ENCODE data around the gene GREM2.
A peak's percentile ranks its signal among the peaks of the same experiment; 100 is the strongest.

The GREM2 gene

DNA sequence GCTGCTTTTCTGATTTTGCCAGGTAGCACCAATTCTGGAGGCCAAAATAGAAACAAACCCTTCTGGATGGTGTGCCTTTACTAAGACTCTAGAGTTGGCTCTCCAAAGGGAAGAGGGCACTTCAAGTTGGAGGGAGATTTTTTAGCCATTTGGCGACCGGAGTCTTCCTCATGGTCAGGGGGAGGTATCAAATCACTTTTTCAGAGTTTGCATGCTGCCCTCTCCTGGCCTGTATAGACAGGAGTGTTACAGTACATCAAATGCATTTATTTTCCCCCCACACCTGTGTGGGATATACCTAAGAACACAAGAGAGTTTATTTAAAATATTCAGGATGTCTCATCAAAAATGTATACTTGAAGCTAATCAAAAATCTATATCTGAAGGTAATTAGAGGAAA lies 3.2 kb downstream of the GREM2 start:
- no peak overlapping the region for H3K4me3 ChIP-seq (ENCODE audit: low read depth, low read length)
- DNase-seq (ENCODE audit: low read depth): peak; percentile 4
- TF ChIP-seq, protein P1, sequence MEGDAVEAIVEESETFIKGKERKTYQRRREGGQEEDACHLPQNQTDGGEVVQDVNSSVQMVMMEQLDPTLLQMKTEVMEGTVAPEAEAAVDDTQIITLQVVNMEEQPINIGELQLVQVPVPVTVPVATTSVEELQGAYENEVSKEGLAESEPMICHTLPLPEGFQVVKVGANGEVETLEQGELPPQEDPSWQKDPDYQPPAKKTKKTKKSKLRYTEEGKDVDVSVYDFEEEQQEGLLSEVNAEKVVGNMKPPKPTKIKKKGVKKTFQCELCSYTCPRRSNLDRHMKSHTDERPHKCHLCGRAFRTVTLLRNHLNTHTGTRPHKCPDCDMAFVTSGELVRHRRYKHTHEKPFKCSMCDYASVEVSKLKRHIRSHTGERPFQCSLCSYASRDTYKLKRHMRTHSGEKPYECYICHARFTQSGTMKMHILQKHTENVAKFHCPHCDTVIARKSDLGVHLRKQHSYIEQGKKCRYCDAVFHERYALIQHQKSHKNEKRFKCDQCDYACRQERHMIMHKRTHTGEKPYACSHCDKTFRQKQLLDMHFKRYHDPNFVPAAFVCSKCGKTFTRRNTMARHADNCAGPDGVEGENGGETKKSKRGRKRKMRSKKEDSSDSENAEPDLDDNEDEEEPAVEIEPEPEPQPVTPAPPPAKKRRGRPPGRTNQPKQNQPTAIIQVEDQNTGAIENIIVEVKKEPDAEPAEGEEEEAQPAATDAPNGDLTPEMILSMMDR (IDR thresholded peaks at IDR 0.05; ENCODE audit: low read depth, low read length): no peak
- no peak for TF ChIP-seq MYC (IDR thresholded peaks at IDR 0.05; ENCODE audit: low read depth, low read length)
- TF ChIP-seq POLR2A (IDR thresholded peaks at IDR 0.05; ENCODE audit: extremely low read depth, insufficient read length): no peak

DNA sequence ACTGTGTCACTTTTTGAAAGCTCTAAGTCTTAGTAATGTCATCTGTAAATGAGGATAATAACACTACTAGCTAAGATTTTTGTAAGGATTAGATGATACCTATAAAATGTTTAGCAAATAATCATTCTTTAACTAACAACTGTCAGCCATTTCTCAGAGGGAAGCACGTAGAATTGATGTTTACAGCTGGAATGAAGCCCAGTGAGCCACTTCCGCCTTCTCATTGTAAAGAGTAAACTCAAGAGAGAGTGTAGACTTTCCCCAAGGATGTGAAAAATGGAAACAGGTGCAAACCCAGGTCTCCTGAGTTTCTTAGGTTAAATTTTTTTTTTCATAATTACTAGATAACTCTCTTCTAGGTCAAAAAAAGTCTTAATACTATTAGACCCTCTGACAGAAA lies 4.9 kb downstream of the GREM2 start:
- DNase-seq (ENCODE audit: low read depth): no peak
- TF ChIP-seq POLR2A (IDR thresholded peaks at IDR 0.05; ENCODE audit: extremely low read depth, insufficient read length) (no peak), MYC (IDR thresholded peaks at IDR 0.05; ENCODE audit: low read depth, low read length) (no peak)
- TF ChIP-seq, protein P1 (IDR thresholded peaks at IDR 0.05; ENCODE audit: low read depth, low read length): no peak
- TF ChIP-seq, protein P2, sequence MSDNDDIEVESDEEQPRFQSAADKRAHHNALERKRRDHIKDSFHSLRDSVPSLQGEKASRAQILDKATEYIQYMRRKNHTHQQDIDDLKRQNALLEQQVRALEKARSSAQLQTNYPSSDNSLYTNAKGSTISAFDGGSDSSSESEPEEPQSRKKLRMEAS (IDR thresholded peaks at IDR 0.05; ENCODE audit: low read depth, low read length): no peak
- no peak overlapping the region for H3K4me3 ChIP-seq (ENCODE audit: low read depth, low read length)

DNA sequence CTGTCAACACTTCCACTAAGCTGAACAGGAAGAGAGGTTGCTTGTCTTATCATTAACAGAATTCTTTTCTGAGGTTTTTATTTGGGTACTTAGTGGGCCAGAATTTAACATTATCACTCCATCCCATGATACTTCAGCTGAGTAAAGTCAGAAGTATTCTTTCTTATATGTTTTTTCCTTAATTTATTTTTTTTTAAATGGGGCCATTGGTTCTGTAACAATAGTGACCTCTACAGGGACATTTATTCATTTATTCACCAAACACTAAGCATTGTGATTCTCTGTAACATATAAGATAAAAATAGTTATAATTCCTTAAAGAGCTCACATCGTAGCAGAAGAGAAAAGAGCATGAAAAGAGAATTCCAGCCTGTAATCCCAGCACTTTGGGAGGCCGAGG lies 9.8 kb downstream of the GREM2 start:
- no peak for DNase-seq (ENCODE audit: low read depth)
- TF ChIP-seq POLR2A (IDR thresholded peaks at IDR 0.05; ENCODE audit: extremely low read depth, insufficient read length) (no peak), MYC (IDR thresholded peaks at IDR 0.05; ENCODE audit: low read depth, low read length) (no peak)
- TF ChIP-seq, protein P2 (IDR thresholded peaks at IDR 0.05; ENCODE audit: low read depth, low read length): no peak
- TF ChIP-seq, protein P1 (IDR thresholded peaks at IDR 0.05; ENCODE audit: low read depth, low read length): no peak
- H3K4me3 ChIP-seq (ENCODE audit: low read depth, low read length): no peak overlapping the region

DNA sequence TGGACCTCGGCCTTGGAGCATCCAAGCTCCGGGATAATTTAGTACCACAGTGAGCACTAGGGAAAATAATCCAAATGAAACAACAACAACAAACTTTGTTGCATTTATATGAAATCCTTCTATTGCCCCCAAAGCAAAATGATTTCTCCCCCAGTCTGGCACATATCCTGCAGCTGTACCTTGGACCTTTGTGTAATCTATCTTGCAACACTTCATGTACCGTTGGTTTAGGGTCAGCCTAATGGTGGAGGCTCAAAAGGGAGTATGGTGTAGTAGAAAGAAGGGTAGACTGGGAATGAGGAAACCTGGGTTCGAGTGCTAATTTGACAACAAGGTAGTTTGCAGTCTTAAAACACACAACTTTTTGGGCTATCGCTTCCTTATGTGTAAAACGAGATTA lies 12.1 kb downstream of the GREM2 start:
- H3K4me3 ChIP-seq (ENCODE audit: low read depth, low read length): no peak overlapping the region
- DNase-seq (ENCODE audit: low read depth): no peak
- TF ChIP-seq, protein P1 (IDR thresholded peaks at IDR 0.05; ENCODE audit: low read depth, low read length): no peak
- TF ChIP-seq MYC (IDR thresholded peaks at IDR 0.05; ENCODE audit: low read depth, low read length) (no peak), POLR2A (IDR thresholded peaks at IDR 0.05; ENCODE audit: extremely low read depth, insufficient read length) (no peak)
- TF ChIP-seq, protein P2 (IDR thresholded peaks at IDR 0.05; ENCODE audit: low read depth, low read length): no peak

DNA sequence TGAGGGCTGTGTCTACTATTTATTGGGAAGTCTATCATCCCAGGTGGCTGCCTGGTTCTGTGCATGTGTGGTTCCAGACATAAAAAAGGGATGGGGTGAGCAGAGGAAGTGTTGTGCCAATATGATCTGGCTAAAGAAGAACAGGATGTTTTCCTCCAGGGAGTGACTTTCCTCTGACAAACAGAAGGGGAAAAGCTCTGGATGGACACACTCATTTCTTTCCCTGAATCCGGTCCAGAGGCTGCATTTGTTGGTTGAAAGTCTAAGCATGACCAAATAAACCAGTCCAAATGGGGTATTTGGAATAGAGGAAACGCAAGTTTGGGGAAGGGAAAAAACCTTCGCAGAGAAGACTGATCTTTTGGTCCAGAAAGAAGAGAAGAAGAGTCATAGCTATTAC lies 12.7 kb downstream of the GREM2 start:
- no peak overlapping the region for H3K4me3 ChIP-seq (ENCODE audit: low read depth, low read length)
- no peak for TF ChIP-seq POLR2A (IDR thresholded peaks at IDR 0.05; ENCODE audit: extremely low read depth, insufficient read length)
- DNase-seq (ENCODE audit: low read depth): no peak

DNA sequence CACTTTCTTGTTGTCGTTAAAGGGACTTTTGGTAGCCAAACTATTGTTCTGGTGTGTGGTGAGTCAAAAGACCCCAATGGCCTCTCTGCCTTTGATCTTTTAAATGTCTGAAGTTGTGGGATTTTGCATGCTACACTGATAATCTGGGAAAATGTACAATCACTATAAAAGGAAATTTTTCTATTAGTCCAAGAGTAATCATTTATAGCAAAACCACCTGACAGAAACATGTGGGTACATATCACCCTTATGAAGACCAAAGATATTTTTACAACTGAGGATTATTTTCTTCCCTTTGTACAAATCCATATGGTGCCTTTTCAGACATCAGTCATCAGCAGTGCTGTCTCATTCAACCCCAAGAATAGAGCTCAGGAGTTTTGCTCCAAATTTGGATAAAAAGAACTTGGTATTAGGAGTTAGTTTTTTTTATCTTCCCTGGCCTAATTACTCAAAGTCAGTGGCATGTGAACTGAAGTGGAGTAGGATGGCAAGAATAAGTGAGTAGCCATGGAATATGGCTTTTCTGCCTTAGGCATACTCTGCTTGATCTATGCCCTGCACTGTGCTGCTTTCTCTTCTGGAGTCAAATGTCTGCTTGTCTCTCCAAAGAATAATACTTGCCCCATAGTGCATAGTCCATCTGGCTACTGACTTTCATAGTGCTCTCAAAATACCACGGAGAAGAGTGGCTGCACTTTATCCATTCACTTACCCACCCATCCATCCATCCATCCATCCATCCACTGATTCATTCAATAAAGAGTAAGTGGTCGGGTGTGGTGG lies 13.5 kb downstream of the GREM2 start:
- DNase-seq (ENCODE audit: low read depth): no peak
- H3K4me3 ChIP-seq (ENCODE audit: low read depth, low read length): no peak overlapping the region
- TF ChIP-seq, protein P1 (IDR thresholded peaks at IDR 0.05; ENCODE audit: low read depth, low read length): no peak
- TF ChIP-seq, protein P2 (IDR thresholded peaks at IDR 0.05; ENCODE audit: low read depth, low read length): no peak
- no peak for TF ChIP-seq POLR2A (IDR thresholded peaks at IDR 0.05; ENCODE audit: extremely low read depth, insufficient read length)
